Astrocyte of the cerebellum (primary cell): Measurements from ENCODE around the gene TWSG1.
"Not testable (repeated sequence)": the region's sequence is repeated elsewhere in the genome, so short reads cannot be mapped to it uniquely, and the experiment has no call there.

ENCODE experiments used
- DNase-seq: peaks from one replicate; pipeline ENCODE4 v3.0.0-alpha.2; 2011; ENCODE audit warnings: low read depth
- H3K4me3 ChIP-seq: 2 replicates; pipeline ENCODE4 v1.5.1; 2011; ENCODE audit warnings: mild to moderate bottlenecking, low read depth, low read length, moderate library complexity
- CTCF ChIP-seq: IDR thresholded peaks from 2 replicates; pipeline ENCODE4 v1.5.1; 2012; ENCODE audit warnings: low read length, low read depth, moderate library complexity, mild to moderate bottlenecking; ENCODE audit errors: missing control alignments
- in situ Hi-C: cut with HindIII; loops from 2 replicates; pipeline ENCODE4 v1.10.0; 2017; ENCODE audit warnings: low sequenced_read_pairs

TWSG1 gene

DNA sequence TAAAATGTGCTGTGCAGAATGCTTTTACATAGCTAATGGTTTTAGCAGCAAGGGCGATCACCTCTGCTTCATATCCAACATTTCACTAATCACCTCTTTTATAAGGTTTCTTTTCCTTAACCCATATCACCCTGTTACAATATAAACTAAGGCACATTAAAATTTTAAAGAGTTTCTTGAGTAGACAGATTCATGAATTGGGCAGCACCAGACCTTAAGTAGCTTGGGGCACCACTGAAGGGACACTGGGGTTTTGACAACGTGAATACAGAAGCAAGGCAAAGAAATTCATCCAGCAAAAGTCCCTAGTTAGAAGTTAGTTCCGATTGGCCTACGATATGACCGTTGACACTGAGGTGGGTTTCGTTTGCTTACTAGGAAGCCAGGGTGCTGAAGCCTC, 96.7 kb downstream of the TWSG1 start:
- no peak overlapping the region for H3K4me3 ChIP-seq
- no peak for DNase-seq
- no peak for TF ChIP-seq CTCF
- in situ Hi-C loops, result no loop called here

DNA sequence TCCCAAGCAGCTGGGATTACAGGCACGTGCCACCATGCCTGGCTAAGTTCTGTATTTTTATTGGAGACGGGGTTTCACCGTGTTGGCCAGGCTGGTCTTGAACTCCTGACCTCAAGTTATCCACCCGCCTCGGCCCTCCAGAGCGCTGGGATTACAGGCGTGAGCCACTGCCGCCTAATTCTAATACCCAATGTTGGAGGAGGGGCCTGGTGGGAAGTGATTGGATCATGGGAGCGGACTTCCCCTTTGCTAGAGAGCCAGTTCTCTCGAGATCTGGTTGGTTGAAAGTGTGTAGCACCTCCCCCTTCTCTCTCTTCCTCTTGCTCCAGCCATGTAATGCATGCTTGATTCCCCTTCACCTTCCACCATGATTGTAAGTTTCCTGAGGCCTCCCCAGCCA, 98.5 kb downstream of the TWSG1 start:
- DNase-seq, in situ Hi-C loops, H3K4me3 ChIP-seq: not testable (repeated sequence)

GRCh38 chr18:9433671-9434121, 99.1 kb downstream of the TWSG1 start:
- in situ Hi-C loops, result no loop called here
- no peak for DNase-seq
- no peak overlapping the region for H3K4me3 ChIP-seq
- TF ChIP-seq CTCF, result no peak

DNA sequence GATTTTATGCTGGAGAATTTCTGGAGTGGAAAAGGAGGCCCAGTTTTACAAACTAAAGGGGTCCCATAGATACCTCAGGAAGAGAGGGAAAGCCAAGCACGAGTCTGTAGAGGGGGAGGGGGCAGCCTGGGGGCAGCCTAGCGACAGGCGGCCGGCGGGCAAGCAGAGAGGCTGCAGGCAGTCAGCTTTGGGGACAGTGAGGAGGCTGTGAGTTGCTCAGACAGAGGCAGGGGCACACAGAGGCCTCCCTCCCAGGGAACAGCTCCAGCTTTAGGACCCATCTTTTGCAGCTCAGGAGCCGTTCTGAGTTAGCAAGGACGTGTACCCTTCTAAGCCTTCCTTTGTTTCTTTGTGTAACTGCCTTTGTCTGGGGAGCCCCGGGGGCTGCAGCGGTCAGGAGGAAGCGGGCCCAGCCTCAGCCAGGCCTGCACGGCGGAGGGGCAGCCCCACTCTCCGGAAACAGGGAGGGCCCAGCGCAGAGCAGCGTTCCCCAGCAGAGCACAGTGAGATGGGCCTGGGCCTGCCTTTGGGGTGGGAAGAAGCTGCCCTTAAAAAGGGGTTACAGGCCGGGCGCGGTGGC, 99.6 kb downstream of the TWSG1 start:
- in situ Hi-C loops, result no loop called here
- DNase-seq, result no peak
- no peak for TF ChIP-seq CTCF
- H3K4me3 ChIP-seq, result no peak overlapping the region

- no peak for DNase-seq
- no peak overlapping the region for H3K4me3 ChIP-seq
- no peak for TF ChIP-seq CTCF
- in situ Hi-C loops, result no loop called here
These were observed 100.5 kb downstream of the TWSG1 start for GRCh38 chr18:9435041-9435440.

GRCh38 chr18:9436206-9436929, 101.8 kb downstream of the TWSG1 start:
- H3K4me3 ChIP-seq, result no peak overlapping the region
- in situ Hi-C loops, result no loop called here
- no peak for TF ChIP-seq CTCF
- DNase-seq, result no peak

- DNase-seq, result no peak
- no peak overlapping the region for H3K4me3 ChIP-seq
- TF ChIP-seq CTCF, result no peak
- in situ Hi-C loops, result no loop called here
These were observed 102.5 kb downstream of the TWSG1 start for GRCh38 chr18:9437021-9437437.
